Natural killer cell (primary cell): Measurements from ENCODE around the gene MTNR1B. TPM values are rescaled to one million over a fixed set of nuclear protein-coding genes. Genes with fewer than 3 reads are reported as not detected.

Source experiments
- ATAC-seq, 3 donors: fragments of 150-1000 bp in 2 of 3; fragments of 200-7000 bp in 1 of 3; cut with Tn5 transposase; 1 replicate in 1 of 3; 2 replicates in 2 of 3; pipeline ENCODE4 v1.10.0; 2021; ENCODE audit warnings: mild to moderate bottlenecking in 2 of 3, moderate library complexity in 2 of 3
- DNase-seq, 2 donors: peaks; one replicate each; pipeline versions ENCODE4 v3.0.0 to v3.0.0-alpha.2; 2013 to 2021; ENCODE audit warnings: mixed read lengths in 1 of 2
- H3K27ac ChIP-seq: one replicate; pipeline ENCODE4 v1.5.1; 2013; ENCODE audit warnings: mild to moderate bottlenecking, low read length
- H3K27me3 ChIP-seq: one replicate; pipeline ENCODE4 v1.6.1; 2013; ENCODE audit warnings: low read length; ENCODE audit not compliant: control insufficient read depth, insufficient read depth
- H3K36me3 ChIP-seq: one replicate; pipeline ENCODE4 v1.6.1; 2013; ENCODE audit warnings: low read length; ENCODE audit not compliant: control insufficient read depth, insufficient read depth
- H3K4me1 ChIP-seq: one replicate; pipeline ENCODE4 v1.6.1; 2013; ENCODE audit warnings: low read length; ENCODE audit not compliant: control insufficient read depth, insufficient read depth
- H3K4me3 ChIP-seq: one replicate; pipeline ENCODE4 v1.5.1; 2013; ENCODE audit warnings: low read length
- H3K9me3 ChIP-seq: one replicate; pipeline ENCODE4 v1.6.1; 2013; ENCODE audit warnings: low read length; ENCODE audit not compliant: control insufficient read depth, insufficient read depth
- H3K27ac Mint-ChIP-seq, 2 donors: one replicate each; pipeline ENCODE4 v1.8.0; 2022; ENCODE audit warnings: mild to moderate bottlenecking in 2 of 2, mixed read lengths in 2 of 2, moderate library complexity in 1 of 2
- H3K27me3 Mint-ChIP-seq, 2 donors: one replicate each; pipeline ENCODE4 v1.8.0; 2022; ENCODE audit warnings: low read depth in 2 of 2, mixed read lengths in 2 of 2
- H3K36me3 Mint-ChIP-seq: one replicate; pipeline ENCODE4 v1.8.0; 2022; ENCODE audit warnings: mixed read lengths
- H3K4me1 Mint-ChIP-seq, 2 donors: one replicate each; pipeline ENCODE4 v1.8.0; 2022; ENCODE audit warnings: mixed read lengths in 2 of 2
- H3K4me3 Mint-ChIP-seq: one replicate; pipeline ENCODE4 v1.8.0; 2022; ENCODE audit warnings: mild to moderate bottlenecking, moderate library complexity, mixed read lengths
- H3K9me3 Mint-ChIP-seq, 2 donors: one replicate each; pipeline ENCODE4 v1.8.0; 2022; ENCODE audit warnings: mixed read lengths in 2 of 2
- CTCF ChIP-seq: fragments of 200-600 bp; IDR thresholded peaks from one replicate; pipeline ENCODE4 v1.8.0; 2022; ENCODE audit warnings: antibody characterized with exemption
- WGBS: methylation state at CpG from one replicate; pipeline ENCODE4 v1.1.7; 2013; ENCODE audit warnings: missing lambda C conversion rate; ENCODE audit not compliant: insufficient coverage; 5-methylcytosine and 5-hydroxymethylcytosine counted together
- intact Hi-C: fragments of 100-400 bp; cut with micrococcal nuclease; formaldehyde crosslinking; loops from one replicate; pipeline ENCODE4 v1.14.2; 2022
- total RNA-seq, 4 donors: library from RNA; stranded (reverse); fragments of 120-200 nt in 1 of 4; gene quantifications; one replicate each; pipeline versions ENCODE4 v1.2.3 to v1.2.4, GENCODE V29; 2013 to 2022

MTNR1B gene
- total RNA-seq, 3 donors from 2014 or later (not counting 1 experiment from before 2014, with no cell fraction given): not detected

DNA sequence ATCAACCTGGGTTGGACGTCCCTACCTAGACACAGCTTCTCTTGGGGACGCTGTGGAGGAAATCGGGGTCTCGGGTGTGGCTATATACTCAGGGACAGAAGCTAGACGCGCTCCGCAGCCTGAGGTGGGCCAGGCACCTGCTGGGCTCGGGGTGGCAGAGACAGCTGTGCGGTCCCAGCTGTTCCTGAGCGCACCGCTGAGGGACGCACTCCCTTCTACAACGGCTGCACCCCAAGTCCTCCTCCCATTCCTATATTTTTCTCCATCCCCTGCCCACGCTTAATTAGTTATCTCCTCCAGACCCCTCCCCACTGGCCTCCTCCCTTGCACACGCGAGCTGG lies 188 bp upstream of the MTNR1B start:
- no peak overlapping the region for H3K4me3 ChIP-seq
- WGBS: 18% methylated on average over 16 of the region's 16 CpGs
- H3K4me3 Mint-ChIP-seq: no peak overlapping the region
- intact Hi-C loops: no loop called here
- no peaks in the 10 kb centered on the region for H3K4me1 ChIP-seq
- ATAC-seq (no peak), DNase-seq (no peak)
- peaks cover 0 to 10% of the 10 kb centered on the region in 2 donors for H3K9me3 Mint-ChIP-seq
- H3K36me3 Mint-ChIP-seq: no peaks in the 10 kb centered on the region
- no peak overlapping the region for H3K27ac ChIP-seq
- H3K4me1 Mint-ChIP-seq: no peaks in the 10 kb centered on the region
- H3K36me3 ChIP-seq: no peaks in the 10 kb centered on the region
- TF ChIP-seq CTCF: no peak
- H3K27ac Mint-ChIP-seq: no peak overlapping the region
- peaks cover 0 to 9% of the 10 kb centered on the region in 2 donors for H3K27me3 Mint-ChIP-seq
- H3K9me3 ChIP-seq: no peaks in the 10 kb centered on the region
- H3K27me3 ChIP-seq: no peaks in the 10 kb centered on the region

DNA sequence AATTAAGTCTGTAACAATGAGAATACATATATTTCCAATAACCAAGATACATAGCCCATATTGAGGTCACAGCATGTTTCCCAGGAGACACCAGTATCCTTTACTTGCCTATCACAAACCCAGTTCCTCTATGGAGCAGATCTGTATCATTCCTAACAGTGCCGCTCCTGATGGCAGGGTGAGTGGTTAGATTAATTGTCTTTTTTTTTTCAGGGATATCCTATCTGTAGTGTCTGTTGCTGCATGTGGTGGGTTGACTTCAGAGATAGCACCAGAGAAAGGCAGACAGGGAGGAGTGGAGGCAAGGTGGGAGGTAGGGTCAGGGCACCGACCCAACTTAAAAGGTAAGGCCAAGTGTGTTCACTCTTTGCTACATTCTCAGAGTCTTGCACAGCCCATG lies 2.8 kb downstream of the MTNR1B start:
- no peaks in the 10 kb centered on the region for H3K36me3 Mint-ChIP-seq
- no peak for DNase-seq
- no peak overlapping the region for H3K4me3 Mint-ChIP-seq
- H3K9me3 Mint-ChIP-seq: peaks cover 0 to 8% of the 10 kb centered on the region in 2 donors
- H3K27me3 Mint-ChIP-seq: peaks cover 0 to 9% of the 10 kb centered on the region in 2 donors
- intact Hi-C loops: no loop called here
- H3K27ac Mint-ChIP-seq: no peak overlapping the region
- no peaks in the 10 kb centered on the region for H3K27me3 ChIP-seq
- H3K4me1 ChIP-seq: no peaks in the 10 kb centered on the region
- H3K4me3 ChIP-seq: no peak overlapping the region
- H3K27ac ChIP-seq: no peak overlapping the region
- no peak for ATAC-seq
- H3K4me1 Mint-ChIP-seq: no peaks in the 10 kb centered on the region
- TF ChIP-seq CTCF: no peak
- WGBS: 95% methylated on average over 2 of the region's 2 CpGs
- no peaks in the 10 kb centered on the region for H3K36me3 ChIP-seq
- H3K9me3 ChIP-seq: no peaks in the 10 kb centered on the region

DNA sequence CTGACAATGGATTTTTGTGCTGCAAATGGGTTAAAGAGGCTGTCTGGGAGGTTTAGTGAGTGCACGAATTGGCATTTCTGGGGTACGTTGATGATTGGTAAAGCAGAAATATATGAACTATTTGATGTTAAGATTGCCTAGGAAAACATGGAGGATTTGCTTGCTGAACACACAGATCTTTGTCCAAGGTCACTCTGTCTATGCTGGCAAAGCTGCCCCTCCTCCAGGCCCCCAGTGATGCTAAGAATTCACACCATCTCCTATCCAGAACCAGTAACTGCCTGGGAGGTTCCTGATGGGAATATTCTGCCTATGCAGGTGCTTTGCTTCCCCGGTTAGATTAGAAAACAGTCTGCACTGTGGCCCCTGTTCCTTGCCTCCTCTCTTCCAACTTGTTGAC lies 5.8 kb downstream of the MTNR1B start:
- Histone ChIP-seq H3K36me3 (no peaks in the 10 kb centered on the region), H3K4me3 (no peak overlapping the region), H3K4me1 (no peaks in the 10 kb centered on the region), H3K27me3 (no peaks in the 10 kb centered on the region), H3K27ac (no peak overlapping the region), H3K9me3 (no peaks in the 10 kb centered on the region)
- no peak for ATAC-seq
- TF ChIP-seq CTCF: no peak
- no peak for DNase-seq
- no peak overlapping the region for H3K27ac Mint-ChIP-seq
- H3K4me1 Mint-ChIP-seq: no peaks in the 10 kb centered on the region
- intact Hi-C loops: no loop called here
- WGBS: 92% methylated on average over 3 of the region's 3 CpGs
- peaks cover 0 to 8% of the 10 kb centered on the region in 2 donors for H3K9me3 Mint-ChIP-seq
- H3K36me3 Mint-ChIP-seq: no peaks in the 10 kb centered on the region
- no peaks in the 10 kb centered on the region for H3K27me3 Mint-ChIP-seq
- no peak overlapping the region for H3K4me3 Mint-ChIP-seq

DNA sequence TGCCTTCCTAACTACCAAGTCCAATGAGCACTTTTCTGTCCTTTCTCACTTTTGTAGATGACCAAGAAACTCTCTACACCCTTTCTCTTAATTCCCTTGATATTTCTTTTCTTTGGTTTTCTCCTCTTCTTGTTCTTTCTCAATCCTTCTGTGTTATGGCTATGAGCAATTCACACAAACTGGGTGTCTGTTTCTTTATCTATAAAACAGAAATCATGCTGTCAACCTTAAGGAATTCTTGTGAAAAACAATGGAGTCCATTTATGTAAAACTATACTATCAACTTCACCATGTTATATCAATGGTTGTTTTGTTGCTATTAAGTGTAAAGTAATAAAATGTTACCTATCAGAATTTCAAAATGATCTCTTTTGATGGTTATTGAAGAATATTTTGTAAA lies 7.2 kb downstream of the MTNR1B start:
- no peaks in the 10 kb centered on the region for H3K36me3 Mint-ChIP-seq
- no peak overlapping the region for H3K27ac ChIP-seq
- TF ChIP-seq CTCF: no peak
- no peaks in the 10 kb centered on the region for H3K9me3 ChIP-seq
- no peaks in the 10 kb centered on the region for H3K4me1 Mint-ChIP-seq
- no peaks in the 10 kb centered on the region for H3K4me1 ChIP-seq
- ATAC-seq (no peak), DNase-seq (no peak)
- no peaks in the 10 kb centered on the region for H3K36me3 ChIP-seq
- no peaks in the 10 kb centered on the region for H3K27me3 ChIP-seq
- no peaks in the 10 kb centered on the region for H3K27me3 Mint-ChIP-seq
- intact Hi-C loops: no loop called here
- peaks cover 0 to 8% of the 10 kb centered on the region in 2 donors for H3K9me3 Mint-ChIP-seq
- no peak overlapping the region for H3K27ac Mint-ChIP-seq
- no peak overlapping the region for H3K4me3 Mint-ChIP-seq
- H3K4me3 ChIP-seq: no peak overlapping the region
